Measurements from ENCODE around the gene SMIM35. TPM values are rescaled to one million over a fixed set of nuclear protein-coding genes. Genes with fewer than 3 reads are reported as not detected.

The SMIM35 gene
- total RNA-seq, 1 donor from 2014 or later = not detected

DNA sequence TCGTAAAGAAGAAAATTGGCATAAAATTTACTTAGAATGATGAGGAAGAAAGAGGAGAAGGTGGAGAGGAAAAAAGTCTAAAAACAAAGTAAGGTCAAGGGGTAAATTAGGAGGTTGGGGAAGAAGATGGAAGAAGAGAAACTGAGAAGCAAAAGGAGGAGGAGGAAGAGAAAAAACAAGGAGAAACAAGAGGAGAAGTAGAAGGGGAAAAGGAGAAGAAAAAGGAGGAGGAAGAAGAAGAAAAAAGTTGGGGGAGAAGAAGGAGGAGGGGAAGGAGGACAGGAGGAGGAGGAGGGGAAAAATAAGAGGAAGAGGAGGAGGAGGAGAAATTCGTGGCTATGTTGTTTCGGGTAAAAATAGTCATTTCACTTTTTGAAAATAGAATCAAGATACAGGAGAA lies 58.1 kb downstream of the SMIM35 start:
- no peak overlapping the region for H3K4me3 ChIP-seq (ENCODE audit: low read depth, low read length)
- DNase-seq (ENCODE audit: low read depth) = no peak
- TF ChIP-seq CTCF (conservative IDR thresholded peaks at IDR 0.05; ENCODE audit: low read depth, low read length) = no peak

DNA sequence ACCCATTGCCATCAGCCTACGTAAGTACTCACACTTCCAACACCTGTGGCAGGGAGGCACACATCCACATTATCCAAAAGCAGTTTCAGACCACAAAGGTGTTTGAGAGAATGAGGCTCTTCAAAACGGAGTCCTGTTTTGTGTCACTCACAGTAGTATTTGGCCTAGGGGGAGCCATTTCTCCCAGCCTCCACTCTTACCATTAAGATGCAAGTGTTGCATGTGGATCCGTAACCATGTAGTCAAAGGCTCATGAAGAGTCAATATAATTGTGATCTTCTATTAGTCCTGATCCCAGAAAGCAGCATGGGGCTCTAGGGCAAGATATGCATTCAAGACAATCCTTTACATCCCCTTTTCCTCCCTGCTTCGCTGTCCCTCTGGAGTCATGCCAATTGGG lies 59.1 kb downstream of the SMIM35 start:
- H3K4me3 ChIP-seq (ENCODE audit: low read depth, low read length) = no peak overlapping the region
- no peak for TF ChIP-seq CTCF (conservative IDR thresholded peaks at IDR 0.05; ENCODE audit: low read depth, low read length)
- no peak for DNase-seq (ENCODE audit: low read depth)

DNA sequence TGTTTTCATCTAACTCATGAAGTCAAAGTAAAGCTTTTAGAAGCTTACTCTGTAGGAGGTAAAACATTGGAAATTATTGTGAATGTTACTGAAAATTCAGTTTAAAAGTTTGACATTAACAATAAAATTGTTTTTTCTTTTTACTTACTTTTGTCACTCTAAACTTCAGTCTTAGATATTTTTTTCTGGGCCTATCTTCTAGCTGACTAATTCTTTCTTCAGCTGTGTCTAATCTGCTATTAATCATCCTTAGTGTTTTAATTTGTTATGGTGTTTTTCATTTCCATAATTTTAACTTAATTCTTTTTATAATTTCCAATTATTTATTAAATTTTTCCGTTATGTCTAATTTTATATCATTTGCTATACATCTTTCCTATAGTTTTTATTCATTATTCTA lies 65.6 kb downstream of the SMIM35 start:
- H3K4me3 ChIP-seq (ENCODE audit: low read depth, low read length) = no peak overlapping the region
- TF ChIP-seq CTCF (conservative IDR thresholded peaks at IDR 0.05; ENCODE audit: low read depth, low read length) = no peak
- DNase-seq (ENCODE audit: low read depth) = no peak

GRCh38 chr11:118018401-118018800 lies 68.4 kb downstream of the SMIM35 start:
- no peak overlapping the region for H3K4me3 ChIP-seq (ENCODE audit: low read depth, low read length)
- no peak for TF ChIP-seq CTCF (conservative IDR thresholded peaks at IDR 0.05; ENCODE audit: low read depth, low read length)
- DNase-seq (ENCODE audit: low read depth) = no peak

GRCh38 chr11:118017631-118018315 lies 69.0 kb downstream of the SMIM35 start:
- DNase-seq (ENCODE audit: low read depth) = no peak
- no peak for TF ChIP-seq CTCF (conservative IDR thresholded peaks at IDR 0.05; ENCODE audit: low read depth, low read length)
- H3K4me3 ChIP-seq (ENCODE audit: low read depth, low read length) = no peak overlapping the region

DNA sequence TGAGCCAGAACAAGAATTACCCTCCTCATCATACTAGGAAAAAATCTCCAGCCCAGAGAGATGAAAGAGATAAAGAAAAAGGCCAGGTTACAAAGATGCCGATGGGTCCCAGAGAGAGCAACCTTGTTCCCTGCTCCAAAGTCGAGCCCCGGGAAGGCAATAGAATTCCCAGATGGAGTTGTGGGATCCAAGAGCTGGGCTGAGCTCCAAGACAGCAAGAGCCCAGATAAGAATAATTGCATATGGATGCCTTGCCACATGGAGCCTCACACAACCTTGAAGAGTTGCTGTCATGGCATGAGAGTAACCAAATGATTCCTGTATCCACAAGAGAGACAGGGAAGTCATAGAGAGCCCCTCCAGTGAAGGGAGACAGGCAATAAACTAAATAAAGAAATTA lies 69.7 kb downstream of the SMIM35 start:
- DNase-seq (ENCODE audit: low read depth) = no peak
- no peak overlapping the region for H3K4me3 ChIP-seq (ENCODE audit: low read depth, low read length)
- TF ChIP-seq CTCF (conservative IDR thresholded peaks at IDR 0.05; ENCODE audit: low read depth, low read length) = no peak

DNA sequence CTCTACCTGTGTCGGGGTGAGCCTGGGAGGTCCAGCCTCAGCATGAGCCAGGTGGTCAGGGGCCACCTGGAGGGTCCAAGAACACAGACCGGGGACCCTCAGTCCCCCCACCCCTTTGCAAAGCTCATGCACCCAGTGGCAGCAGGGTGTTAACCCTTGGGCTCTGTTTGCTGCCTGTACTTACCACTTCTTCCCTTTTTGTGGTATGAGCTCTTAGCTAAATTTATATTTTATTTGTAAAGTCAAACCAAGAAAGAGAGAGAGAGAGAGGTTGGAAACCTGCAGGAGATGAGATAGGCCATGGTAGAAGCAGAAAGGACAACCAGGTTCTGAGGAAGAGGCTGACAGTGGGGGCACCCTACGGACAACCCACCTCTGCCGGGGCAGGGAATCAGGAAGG lies 70.7 kb downstream of the SMIM35 start:
- DNase-seq (ENCODE audit: low read depth) = no peak
- no peak overlapping the region for H3K4me3 ChIP-seq (ENCODE audit: low read depth, low read length)
- no peak for TF ChIP-seq CTCF (conservative IDR thresholded peaks at IDR 0.05; ENCODE audit: low read depth, low read length)

Data from epithelial cell of proximal tubule (primary cell).